Heart right ventricle (tissue), 16 donors: Measurements from ENCODE around the gene PPIG. TPM values are rescaled to one million over a fixed set of nuclear protein-coding genes. Genes with fewer than 3 reads are reported as not detected.
A peak's percentile ranks its signal among the peaks of the same experiment; 100 is the strongest.

ENCODE experiments used
- ATAC-seq, 8 donors: fragments of 200-7000 bp; cut with Tn5 transposase; one replicate each; pipeline ENCODE4 v1.9.1; 2020; ENCODE audit warnings: mild to moderate bottlenecking in 8 of 8, moderate library complexity in 8 of 8, moderate number of reproducible peaks in 1 of 8
- DNase-seq, 2 donors: peaks; one replicate each; pipeline ENCODE4 v3.0.0-alpha.2; 2020
- H3K27ac ChIP-seq, 10 donors: fragments of 200-600 bp; sonication (generic) in 2 of 10; one replicate each; pipeline versions ENCODE4 v1.5.0 to v1.8.0; 2020 to 2022; ENCODE audit warnings: mild to moderate bottlenecking in 3 of 10
- H3K27me3 ChIP-seq, 7 donors: fragments of 200-600 bp; one replicate each; pipeline ENCODE4 v1.8.0; 2021 to 2022; ENCODE audit warnings: mild to moderate bottlenecking in 2 of 7
- H3K36me3 ChIP-seq, 9 donors: fragments of 200-600 bp; sonication (generic) in 1 of 9; one replicate each; pipeline versions ENCODE4 v1.5.0 to v1.8.0; 2020 to 2022; ENCODE audit warnings: mild to moderate bottlenecking in 2 of 9
- H3K4me1 ChIP-seq, 9 donors: fragments of 200-600 bp; sonication (generic) in 1 of 9; one replicate each; pipeline versions ENCODE4 v1.5.0 to v1.8.0; 2020 to 2022; ENCODE audit warnings: mild to moderate bottlenecking in 4 of 9
- H3K4me3 ChIP-seq, 10 donors: fragments of 200-600 bp; sonication (generic) in 2 of 10; one replicate each; pipeline versions ENCODE4 v1.5.0 to v1.8.0; 2020 to 2022; ENCODE audit warnings: mild to moderate bottlenecking in 7 of 10, moderate library complexity in 2 of 10
- H3K9me3 ChIP-seq, 11 donors: fragments of 200-600 bp in 10 of 11; sonication (generic) in 2 of 11; one replicate each; pipeline versions ENCODE4 v1.5.0 to v1.8.0; 2013 to 2022; ENCODE audit warnings: mild to moderate bottlenecking in 2 of 11, control low read depth in 1 of 11, moderate library complexity in 1 of 11
- WGBS, 2 donors: extraction: QIAGEN DNeasy Blood & Tissue Kit; methylation state at CpG; one replicate each; pipeline ENCODE4 v1.1.7; 2013; ENCODE audit warnings: inconsistent platforms in 1 of 2; 5-methylcytosine and 5-hydroxymethylcytosine counted together
- intact Hi-C, 10 donors: fragments of 100-400 bp; cut with DNase I; formaldehyde crosslinking; loops; one replicate each; pipeline versions ENCODE4 v1.11.1 to v1.14.2; 2022
- polyA plus RNA-seq, 2 donors: library from polyadenylated mRNA; stranded (reverse); fragments of 200-250 nt; gene quantifications; one replicate each; pipeline ENCODE4 v1.2.3, GENCODE V29; 2013
- total RNA-seq, 10 donors: library from RNA; stranded (reverse); fragmentation: NEBNext Ultra II Directional in 3 of 10; extraction: Animal tissue kit (Norgen Biotek cat#: 25700) in 3 of 10; gene quantifications; one replicate each; pipeline versions ENCODE4 v1.2.1 to v1.2.4, GENCODE V29; 2021 to 2023
- TF ChIP-seq, protein P1 (sequence below), 9 donors: fragments of 200-600 bp; sonication (generic) in 2 of 9; IDR thresholded peaks; one replicate each; pipeline versions ENCODE4 v1.5.0 to v1.8.0; 2021 to 2022; ENCODE audit warnings: antibody characterized with exemption in 9 of 9, mild to moderate bottlenecking in 5 of 9, moderate library complexity in 1 of 9
- donor health status: Arrhythmogenic right ventricular cardiomyopathy.
- donor health status: ischemic (EF 13 %, LVEDD 7.1; RV severe dilation, severe dysfunction).
- donor health status: healthy with polysubstance abuse.
- donor health status: DM: no; HTN: yes; CAD: no.
- donor health status: DM: no; HTN: no; CAD: no.
- donor health status: ischemic (EF 25% LVEDD 6.9; RV normal size, moderate dysfunction).
- donor health status: ischemic (EF 25% LVEDD 5.7; RV mildly dilated, moderate dysfunction).
- donor health status: healthy.
- donor health status: DM: yes; HTN: yes; CAD: no.
- donor health status: Ischemic cardiomyopathy.
- donor health status: ischemic (EF 35%, LVEDD 5.7; RV mildly dilated, moderate dysfunction).
- donor health status: nonischemic (EF 11% LVEDD 7.7; RV severe dilation, severe dysfunction).
- donor health status: DM: yes; HTN: yes; CAD: no.
- donor health status: PGD.
- donor health status: ischemic (EF 29% LVEDD 5.4; RV normal size, mild dysfunction).
- donor health status: nonischemic (EF 23%, LVEDD 6.1; RV moderate dilation, normal function).

PPIG gene
- total and polyA plus RNA-seq, 12 donors, result 15.6 to 94.5 (median 40.9) TPM

DNA sequence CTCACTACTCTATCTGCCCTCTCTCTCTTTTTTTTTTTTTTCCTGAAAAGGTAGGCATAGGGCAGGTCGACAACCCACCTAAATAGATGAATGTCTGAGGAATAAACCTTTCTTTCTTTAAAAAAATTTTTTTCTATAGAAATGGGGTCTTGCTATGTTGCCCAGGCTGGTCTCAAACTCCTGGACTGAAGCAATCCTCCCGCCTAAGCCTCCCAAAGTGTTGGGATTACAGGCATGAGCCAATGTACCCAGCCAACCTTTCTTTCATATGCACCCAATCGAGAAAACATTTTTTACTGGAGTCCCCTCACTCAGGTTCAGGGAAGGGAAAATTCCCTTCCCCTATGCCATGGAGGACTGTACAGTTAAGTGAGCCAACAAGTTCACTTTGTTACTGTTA lies 79.1 kb downstream of the PPIG start:
- WGBS, 2 donors, result 90 to 96% methylated on average over 3 of the region's 3 CpGs
- no peaks in the 10 kb centered on the region for H3K27me3 ChIP-seq
- no peak overlapping the region for H3K4me3 ChIP-seq
- TF ChIP-seq, protein P1, sequence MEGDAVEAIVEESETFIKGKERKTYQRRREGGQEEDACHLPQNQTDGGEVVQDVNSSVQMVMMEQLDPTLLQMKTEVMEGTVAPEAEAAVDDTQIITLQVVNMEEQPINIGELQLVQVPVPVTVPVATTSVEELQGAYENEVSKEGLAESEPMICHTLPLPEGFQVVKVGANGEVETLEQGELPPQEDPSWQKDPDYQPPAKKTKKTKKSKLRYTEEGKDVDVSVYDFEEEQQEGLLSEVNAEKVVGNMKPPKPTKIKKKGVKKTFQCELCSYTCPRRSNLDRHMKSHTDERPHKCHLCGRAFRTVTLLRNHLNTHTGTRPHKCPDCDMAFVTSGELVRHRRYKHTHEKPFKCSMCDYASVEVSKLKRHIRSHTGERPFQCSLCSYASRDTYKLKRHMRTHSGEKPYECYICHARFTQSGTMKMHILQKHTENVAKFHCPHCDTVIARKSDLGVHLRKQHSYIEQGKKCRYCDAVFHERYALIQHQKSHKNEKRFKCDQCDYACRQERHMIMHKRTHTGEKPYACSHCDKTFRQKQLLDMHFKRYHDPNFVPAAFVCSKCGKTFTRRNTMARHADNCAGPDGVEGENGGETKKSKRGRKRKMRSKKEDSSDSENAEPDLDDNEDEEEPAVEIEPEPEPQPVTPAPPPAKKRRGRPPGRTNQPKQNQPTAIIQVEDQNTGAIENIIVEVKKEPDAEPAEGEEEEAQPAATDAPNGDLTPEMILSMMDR (IDR thresholded peaks at IDR 0.05), result no peak
- no peak overlapping the region for H3K27ac ChIP-seq
- H3K36me3 ChIP-seq, result no peaks in the 10 kb centered on the region
- DNase-seq, result no peak
- H3K4me1 ChIP-seq, result peaks cover 3 to 12% (median 8%) of the 10 kb centered on the region in 9 donors
- intact Hi-C loops, result no loop called here
- ATAC-seq, result no peak
- H3K9me3 ChIP-seq, result no peaks in the 10 kb centered on the region

DNA sequence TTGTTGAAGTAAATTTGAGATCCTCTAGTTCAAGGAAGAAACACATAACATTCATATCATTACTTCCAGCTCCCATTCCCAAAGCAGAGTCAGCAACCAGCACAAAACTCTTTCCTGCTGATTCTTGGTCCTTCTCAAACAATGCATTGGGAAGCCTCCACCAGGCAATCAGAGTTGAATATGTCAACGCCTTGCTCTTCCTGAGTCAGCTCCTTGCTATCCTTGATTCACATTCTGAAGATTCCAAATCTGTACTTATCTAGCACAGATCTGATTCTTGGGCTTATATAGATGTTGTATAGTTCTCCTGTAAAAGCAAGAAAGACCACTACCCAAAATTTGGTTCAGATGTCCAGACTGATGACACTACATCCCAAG lies 80.4 kb downstream of the PPIG start:
- WGBS, 2 donors, result 57 to 68% methylated on average over 1 of the region's 1 CpG
- TF ChIP-seq, protein P1 (IDR thresholded peaks at IDR 0.05), result no peak
- intact Hi-C loops, result no loop called here
- no peak for DNase-seq
- Histone ChIP-seq H3K9me3 (no peaks in the 10 kb centered on the region), H3K36me3 (no peaks in the 10 kb centered on the region), H3K27ac (no peak overlapping the region), H3K27me3 (no peaks in the 10 kb centered on the region), H3K4me1 (peaks cover 3 to 12% (median 8%) of the 10 kb centered on the region in 9 donors), H3K4me3 (no peak overlapping the region)
- ATAC-seq, result no peak

DNA sequence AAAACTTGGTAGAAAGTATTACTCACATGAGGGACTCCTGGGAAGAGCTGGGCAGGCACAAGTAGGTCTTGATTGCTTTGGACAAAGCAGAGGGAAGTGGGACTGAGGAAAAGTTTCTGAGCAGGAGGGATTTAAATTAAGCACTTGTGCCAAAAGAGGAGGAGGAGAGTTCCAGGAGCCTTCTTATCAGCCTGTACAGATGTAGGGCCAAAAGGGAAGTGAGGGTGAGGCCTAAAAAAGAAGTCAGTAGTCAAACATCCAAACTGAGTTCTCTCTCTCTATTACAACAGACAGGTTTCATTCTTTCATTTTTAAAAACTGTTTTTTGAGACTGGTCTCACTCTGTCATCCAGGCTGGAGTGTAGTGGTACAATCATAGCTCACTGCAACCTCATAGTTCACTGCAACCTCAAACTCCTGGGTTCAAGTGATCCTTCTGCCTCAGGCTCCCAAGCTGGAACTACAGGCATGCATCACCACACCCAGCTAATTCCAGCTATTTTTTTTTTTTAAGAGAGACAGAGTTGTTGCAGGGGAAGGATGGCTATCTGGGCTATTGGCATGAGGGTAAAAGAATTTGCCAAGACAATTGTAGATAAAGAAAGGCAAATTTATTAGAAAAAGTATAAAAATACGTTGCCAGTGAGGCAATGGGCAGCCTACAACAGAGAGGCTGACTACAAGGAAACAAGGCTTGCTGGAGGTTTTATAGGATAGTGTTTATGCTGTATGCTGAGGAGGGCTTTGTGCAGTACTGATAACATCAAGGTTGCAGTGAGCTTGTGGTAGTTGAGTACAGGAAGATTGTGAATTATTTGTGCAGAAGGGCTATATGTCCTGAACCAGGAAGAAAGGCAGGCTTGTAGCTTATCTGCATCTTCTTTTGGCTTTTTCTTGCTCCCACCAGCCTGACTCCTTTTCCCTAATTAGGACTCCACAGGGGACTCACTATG lies 81.1 kb downstream of the PPIG start:
- WGBS, 2 donors, result 57 to 63% methylated on average over 1 of the region's 1 CpG
- peak in 5 of 8 donors; percentile 17 to 55 (median 47) for ATAC-seq
- DNase-seq, result no peak
- no peaks in the 10 kb centered on the region for H3K27me3 ChIP-seq
- H3K36me3 ChIP-seq, result no peaks in the 10 kb centered on the region
- peaks cover 3 to 12% (median 8%) of the 10 kb centered on the region in 9 donors for H3K4me1 ChIP-seq
- intact Hi-C loops, result no loop called here
- no peaks in the 10 kb centered on the region for H3K9me3 ChIP-seq
- H3K4me3 ChIP-seq, result no peak overlapping the region
- TF ChIP-seq, protein P1 (IDR thresholded peaks at IDR 0.05), result no peak
- H3K27ac ChIP-seq, result no peak overlapping the region

DNA sequence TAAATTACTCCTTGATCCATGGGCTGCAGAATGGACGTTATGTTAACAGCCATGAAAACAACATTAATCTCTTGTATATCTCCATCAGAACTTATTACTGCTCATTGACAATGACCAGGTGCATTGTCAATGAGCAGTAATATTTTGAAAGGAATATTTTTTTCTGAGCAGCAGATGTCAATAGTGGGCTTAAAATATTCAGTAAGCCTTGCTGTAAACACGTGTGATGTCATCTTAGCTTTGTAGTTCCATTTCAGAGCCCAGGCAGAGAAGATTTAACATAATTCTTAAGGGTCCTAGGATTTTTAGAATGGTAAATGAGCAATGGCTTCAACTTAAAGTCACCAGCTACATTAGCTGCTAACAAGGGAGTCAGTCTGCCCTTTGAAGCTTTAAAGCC lies 83.4 kb downstream of the PPIG start:
- Histone ChIP-seq H3K36me3 (no peaks in the 10 kb centered on the region), H3K4me3 (no peak overlapping the region), H3K27ac (no peak overlapping the region), H3K27me3 (no peaks in the 10 kb centered on the region), H3K9me3 (no peaks in the 10 kb centered on the region), H3K4me1 (peaks cover 3 to 12% (median 8%) of the 10 kb centered on the region in 9 donors)
- intact Hi-C loops, result no loop called here
- no peak for DNase-seq
- TF ChIP-seq, protein P1 (IDR thresholded peaks at IDR 0.05), result no peak
- no peak for ATAC-seq
- WGBS, 2 donors, result 29 to 38% methylated on average over 2 of the region's 2 CpGs
